Hematopoietic multipotent progenitor cell (in vitro differentiated cells): ENCODE data around the gene SPTLC3. TPM values are rescaled to one million over a fixed set of nuclear protein-coding genes. Genes with fewer than 3 reads are reported as not detected.

Experiments used
- DNase-seq, 3 donors: peaks; one replicate each; pipeline ENCODE4 v3.0.0-alpha.2; 2011 to 2015; ENCODE audit warnings: low read depth in 2 of 3, low spot score in 2 of 3
- total RNA-seq: library from RNA; depleted of rRNA; stranded (reverse); fragments of >200 nt; gene quantifications from one replicate; pipeline ENCODE4 v1.2.3, GENCODE V29; 2012

Gene SPTLC3
- total RNA-seq, 1 donor: 5.7 TPM

GRCh38 chr20:13173201-13173600, 164.4 kb downstream of the SPTLC3 start:
- DNase-seq: no peak

- no peak for DNase-seq
Measured at GRCh38 chr20:13174402-13174801, 165.6 kb downstream of the SPTLC3 start.

- DNase-seq: no peak
Measured at GRCh38 chr20:13180986-13181889, 172.5 kb downstream of the SPTLC3 start.

GRCh38 chr20:13183005-13183404, 174.2 kb downstream of the SPTLC3 start:
- DNase-seq: no peak

- no peak for DNase-seq
Measured at GRCh38 chr20:13186043-13186774, 177.4 kb downstream of the SPTLC3 start.

GRCh38 chr20:13187899-13188298, 179.1 kb downstream of the SPTLC3 start:
- no peak for DNase-seq

- DNase-seq: no peak
Measured at GRCh38 chr20:13199279-13199678, 190.5 kb downstream of the SPTLC3 start.

- no peak for DNase-seq
Measured at GRCh38 chr20:13200767-13201500, 192.2 kb downstream of the SPTLC3 start.

- DNase-seq: peak in 2 of 3 donors; percentile 68 to 84
Measured at GRCh38 chr20:13202565-13202964, 193.8 kb downstream of the SPTLC3 start.

- no peak for DNase-seq
Measured at GRCh38 chr20:13205425-13205824, 196.7 kb downstream of the SPTLC3 start.

GRCh38 chr20:13205848-13206434, 197.2 kb downstream of the SPTLC3 start:
- no peak for DNase-seq

- DNase-seq: no peak
Measured at GRCh38 chr20:13207016-13207415, 198.2 kb downstream of the SPTLC3 start.

- DNase-seq: no peak
Measured at GRCh38 chr20:13211956-13212618, 203.3 kb downstream of the SPTLC3 start.

- DNase-seq: no peak
Measured at GRCh38 chr20:13212750-13213149, 204.0 kb downstream of the SPTLC3 start.

GRCh38 chr20:13213335-13213734, 204.6 kb downstream of the SPTLC3 start:
- DNase-seq: no peak

- no peak for DNase-seq
Measured at GRCh38 chr20:13216533-13216932, 207.8 kb downstream of the SPTLC3 start.
